Activated CD4-positive, alpha-beta T cell treated with anti-CD3 and anti-CD28 coated beads, Interleukin-2, amount 10 ng/mL, durations not matched to agents 24 days and 14 days (primary cell): ENCODE measurements around the gene PAQR6. TPM values are rescaled to one million over a fixed set of nuclear protein-coding genes. Genes with fewer than 3 reads are reported as not detected.

Experiments
- DNase-seq: peaks from one replicate; pipeline ENCODE4 v3.0.0; 2022
- H3K27ac Mint-ChIP-seq: one replicate; pipeline ENCODE4 v1.8.0; 2022; ENCODE audit warnings: mild to moderate bottlenecking, mixed read lengths
- H3K27me3 Mint-ChIP-seq: one replicate; pipeline ENCODE4 v1.8.0; 2022; ENCODE audit warnings: mixed read lengths
- H3K36me3 Mint-ChIP-seq: one replicate; pipeline ENCODE4 v1.8.0; 2022; ENCODE audit warnings: low read depth, mild to moderate bottlenecking, mixed read lengths
- H3K4me1 Mint-ChIP-seq: one replicate; pipeline ENCODE4 v1.8.0; 2021; ENCODE audit warnings: mixed read lengths
- H3K4me3 Mint-ChIP-seq: one replicate; pipeline ENCODE4 v1.8.0; 2022; ENCODE audit warnings: mild to moderate bottlenecking, moderate library complexity, mixed read lengths
- H3K9me3 Mint-ChIP-seq: one replicate; pipeline ENCODE4 v1.8.0; 2021; ENCODE audit warnings: mixed read lengths
- intact Hi-C: fragments of 100-400 bp; cut with micrococcal nuclease; formaldehyde crosslinking; loops from one replicate; pipeline ENCODE4 v1.15.1; 2023
- total RNA-seq: library from RNA; stranded (reverse); gene quantifications from 2 replicates; pipeline ENCODE4 v1.2.3, GENCODE V29; 2022

PAQR6 gene
- total RNA-seq, 1 donor from 2014 or later: 4.2 TPM

GRCh38 chr1:156253634-156254033, 5.8 kb upstream of the PAQR6 start:
- peaks cover 46% of the 10 kb centered on the region for H3K36me3 Mint-ChIP-seq
- no peak overlapping the region for H3K4me3 Mint-ChIP-seq
- intact Hi-C loops: no loop called here
- H3K4me1 Mint-ChIP-seq: peaks cover 15% of the 10 kb centered on the region
- no peaks in the 10 kb centered on the region for H3K27me3 Mint-ChIP-seq
- H3K27ac Mint-ChIP-seq: peak overlapping the region; percentile 0
- H3K9me3 Mint-ChIP-seq: no peaks in the 10 kb centered on the region
- no peak for DNase-seq

DNA sequence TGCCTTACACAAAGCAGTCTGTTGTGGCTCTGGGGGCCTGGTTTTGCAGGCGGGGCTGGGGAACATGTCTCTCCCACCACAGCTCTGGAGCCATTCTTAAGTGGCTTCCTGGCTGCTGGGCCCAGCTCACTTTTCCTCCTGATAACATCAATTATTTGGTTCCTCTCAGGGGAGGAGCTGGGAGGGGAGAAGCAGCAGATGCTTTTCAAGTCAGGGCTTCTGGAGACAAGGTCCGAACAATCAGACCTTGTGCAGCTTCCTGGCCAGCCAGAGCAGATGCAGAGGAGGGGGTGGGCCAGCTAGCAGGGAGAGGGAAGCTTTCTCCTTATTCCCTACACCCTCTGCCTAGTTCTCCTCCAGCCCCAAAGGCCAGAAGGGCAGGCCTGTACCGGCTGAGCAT, 3.7 kb upstream of the PAQR6 start:
- Mint-ChIP-seq H3K4me3 (no peak overlapping the region), H3K27me3 (no peaks in the 10 kb centered on the region), H3K4me1 (peaks cover 6% of the 10 kb centered on the region)

DNA sequence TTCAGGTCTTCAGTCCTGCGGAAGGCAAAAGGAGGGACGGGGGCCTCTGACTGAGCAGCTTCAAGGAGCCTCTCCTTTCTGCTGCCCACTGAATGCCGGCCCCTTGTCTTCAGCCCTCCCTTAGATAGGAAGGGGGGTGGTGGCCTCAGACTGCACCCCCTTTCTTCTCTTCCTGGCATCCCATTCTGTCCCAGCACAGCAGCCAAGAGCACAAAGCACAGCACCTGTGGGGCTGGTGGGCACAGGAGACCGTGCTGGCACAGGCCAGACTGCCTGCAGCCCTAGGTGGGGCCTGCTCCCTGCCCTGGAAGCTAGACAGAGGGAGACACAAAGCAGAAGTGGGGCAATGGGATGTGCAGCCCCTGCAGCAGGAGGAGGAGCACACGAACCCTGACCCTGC, 1.7 kb upstream of the PAQR6 start:
- Mint-ChIP-seq H3K9me3 (no peaks in the 10 kb centered on the region), H3K4me1 (peaks cover 20% of the 10 kb centered on the region), H3K36me3 (peaks cover 26% of the 10 kb centered on the region), H3K4me3 (no peak overlapping the region), H3K27me3 (no peaks in the 10 kb centered on the region), H3K27ac (no peak overlapping the region)
- no peak for DNase-seq
- intact Hi-C loops: no loop called here

More for the DNA sequence above, 3.7 kb upstream of the PAQR6 start:
- intact Hi-C loops: no loop called here
- Mint-ChIP-seq H3K36me3 (peaks cover 33% of the 10 kb centered on the region), H3K27ac (no peak overlapping the region), H3K9me3 (no peaks in the 10 kb centered on the region)
- no peak for DNase-seq

DNA sequence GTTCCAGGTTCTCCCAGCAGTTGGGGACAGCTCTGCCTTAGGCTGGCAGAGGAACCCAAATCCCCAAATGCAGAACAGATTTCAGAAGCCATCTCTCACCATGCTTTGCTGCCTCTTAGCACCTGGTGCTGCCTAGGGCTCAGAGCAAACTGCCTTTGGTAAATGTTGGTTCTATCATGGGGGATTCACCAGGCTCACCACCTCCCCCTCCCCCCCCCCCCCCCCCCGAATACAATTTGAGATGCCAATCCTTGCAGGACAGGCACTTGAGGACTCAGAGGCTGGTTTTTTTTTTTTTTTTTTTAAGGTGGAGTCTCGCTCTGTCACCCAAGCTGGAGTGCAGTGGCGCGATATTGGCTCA, 447 bp upstream of the PAQR6 start:
- H3K27me3 Mint-ChIP-seq: no peaks in the 10 kb centered on the region
- H3K27ac Mint-ChIP-seq: no peak overlapping the region
- H3K4me3 Mint-ChIP-seq: no peak overlapping the region

GRCh38 chr1:156246781-156247459, 936 bp downstream of the PAQR6 start:
- H3K4me3 Mint-ChIP-seq: no peak overlapping the region
- H3K9me3 Mint-ChIP-seq: no peaks in the 10 kb centered on the region
- H3K27me3 Mint-ChIP-seq: no peaks in the 10 kb centered on the region
- peaks cover 12% of the 10 kb centered on the region for H3K36me3 Mint-ChIP-seq
- H3K27ac Mint-ChIP-seq: no peak overlapping the region
- DNase-seq: no peak
- peaks cover 14% of the 10 kb centered on the region for H3K4me1 Mint-ChIP-seq
- intact Hi-C loops: no loop called here

More for the DNA sequence above, 447 bp upstream of the PAQR6 start:
- intact Hi-C loops: no loop called here
- peaks cover 20% of the 10 kb centered on the region for H3K36me3 Mint-ChIP-seq
- H3K4me1 Mint-ChIP-seq: peaks cover 21% of the 10 kb centered on the region
- no peak for DNase-seq
- no peaks in the 10 kb centered on the region for H3K9me3 Mint-ChIP-seq

DNA sequence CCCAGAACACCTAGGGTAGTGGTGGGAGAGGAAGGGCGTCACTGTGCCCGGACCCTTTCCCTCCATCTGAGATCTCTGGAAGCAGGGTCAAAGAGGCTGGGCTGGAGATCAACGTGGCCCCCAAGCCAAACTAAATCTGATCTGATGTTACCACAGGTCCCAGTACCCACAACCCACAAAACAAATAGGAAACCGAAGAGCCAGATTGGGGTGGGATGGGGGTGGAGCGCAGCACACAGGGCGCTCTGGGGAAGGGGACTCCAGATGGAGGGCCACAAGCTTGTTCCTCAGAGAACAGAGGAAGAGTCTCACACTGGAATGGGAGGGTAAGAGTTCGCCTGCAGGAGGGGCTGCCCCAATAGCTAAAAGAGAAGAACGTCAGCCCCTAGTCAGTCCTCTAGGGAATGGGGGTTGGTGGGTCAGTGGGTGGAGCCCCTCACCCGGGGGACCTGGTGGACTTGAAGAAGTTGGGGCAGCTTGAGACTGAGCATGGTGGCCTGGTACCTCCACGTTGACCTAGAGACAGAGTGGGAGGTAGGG, 1.5 kb downstream of the PAQR6 start:
- Mint-ChIP-seq H3K4me3 (peak overlapping the region; percentile 15), H3K27me3 (no peaks in the 10 kb centered on the region), H3K9me3 (no peaks in the 10 kb centered on the region), H3K4me1 (peaks cover 14% of the 10 kb centered on the region), H3K36me3 (peaks cover 12% of the 10 kb centered on the region), H3K27ac (peak overlapping the region; percentile 54)
- no peak for DNase-seq
- intact Hi-C loops: no loop called here

- H3K4me1 Mint-ChIP-seq: peaks cover 14% of the 10 kb centered on the region
- H3K9me3 Mint-ChIP-seq: no peaks in the 10 kb centered on the region
- peaks cover 15% of the 10 kb centered on the region for H3K36me3 Mint-ChIP-seq
- no peaks in the 10 kb centered on the region for H3K27me3 Mint-ChIP-seq
- peak overlapping the region; percentile 80 for H3K4me3 Mint-ChIP-seq
- intact Hi-C loops: no loop called here
- peak; percentile 81 for DNase-seq
- H3K27ac Mint-ChIP-seq: peak overlapping the region; percentile 54
Measured at GRCh38 chr1:156245451-156246232, 2.2 kb downstream of the PAQR6 start.

- no peak for DNase-seq
- no peaks in the 10 kb centered on the region for H3K9me3 Mint-ChIP-seq
- peak overlapping the region; percentile 27 for H3K27ac Mint-ChIP-seq
- H3K36me3 Mint-ChIP-seq: peaks cover 14% of the 10 kb centered on the region
- peaks cover 14% of the 10 kb centered on the region for H3K4me1 Mint-ChIP-seq
- H3K4me3 Mint-ChIP-seq: peak overlapping the region; percentile 80
- H3K27me3 Mint-ChIP-seq: no peaks in the 10 kb centered on the region
- intact Hi-C loops: no loop called here
Measured at GRCh38 chr1:156244712-156245111, 3.1 kb downstream of the PAQR6 start.

DNA sequence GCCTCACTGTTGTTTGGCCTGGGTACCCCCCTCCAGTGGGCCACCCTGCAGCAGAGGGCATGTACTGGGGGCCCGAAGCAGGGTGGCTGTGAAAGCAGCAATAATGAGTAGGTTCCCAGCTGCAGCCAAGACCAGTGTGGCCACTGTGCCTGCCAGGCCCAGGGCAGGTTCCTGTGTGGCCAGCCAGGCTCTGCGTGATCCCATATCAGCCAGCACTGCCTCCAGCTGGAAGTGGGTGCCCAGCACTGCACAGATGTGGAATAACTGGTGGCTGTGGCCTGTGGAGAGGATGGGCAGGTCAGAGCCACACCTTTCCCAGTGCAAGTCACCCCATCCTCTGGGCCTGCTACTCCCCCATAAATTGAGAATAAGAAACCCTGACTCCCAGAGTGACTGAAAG, 3.7 kb downstream of the PAQR6 start:
- Mint-ChIP-seq H3K27me3 (no peaks in the 10 kb centered on the region), H3K4me1 (peaks cover 14% of the 10 kb centered on the region), H3K9me3 (no peaks in the 10 kb centered on the region), H3K27ac (no peak overlapping the region), H3K4me3 (no peak overlapping the region), H3K36me3 (peaks cover 16% of the 10 kb centered on the region)
- intact Hi-C loops: no loop called here
- DNase-seq: no peak

DNA sequence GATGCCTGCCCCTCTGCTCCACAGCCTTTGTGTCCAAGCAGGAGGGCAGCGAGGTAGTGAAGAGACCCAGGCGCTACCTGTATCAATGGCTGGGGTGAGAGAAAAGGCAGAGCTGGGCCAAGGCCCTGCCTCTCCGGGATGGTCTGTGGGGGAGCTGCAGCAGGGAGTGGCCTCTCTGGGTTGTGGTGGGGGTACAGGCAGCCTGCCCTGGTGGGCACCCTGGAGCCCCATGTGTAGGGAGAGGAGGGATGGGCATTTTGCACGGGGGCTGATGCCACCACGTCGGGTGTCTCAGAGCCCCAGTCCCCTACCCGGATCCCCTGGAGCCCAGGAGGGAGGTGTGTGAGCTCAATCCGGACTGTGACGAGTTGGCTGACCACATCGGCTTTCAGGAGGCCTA, 5.1 kb downstream of the PAQR6 start:
- Mint-ChIP-seq H3K4me3 (no peak overlapping the region), H3K4me1 (peaks cover 14% of the 10 kb centered on the region), H3K27me3 (no peaks in the 10 kb centered on the region), H3K36me3 (peaks cover 24% of the 10 kb centered on the region), H3K9me3 (no peaks in the 10 kb centered on the region), H3K27ac (no peak overlapping the region)
- DNase-seq: no peak
- intact Hi-C loops: loop anchor here (1.0 kb wide), 1 partner anchor 10 kb away; no protein-coding TSS in a partner anchor

GRCh38 chr1:156241926-156242325, 5.9 kb downstream of the PAQR6 start, which contains the start of gene BGLAP:
Gene BGLAP, plus strand, starts transcription at chr1:156242184. Its CDS starts 48 bp downstream, at chr1:156242232.
- Mint-ChIP-seq H3K9me3 (no peaks in the 10 kb centered on the region), H3K27ac (no peak within 1 kb of the TSS), H3K4me3 (no peak within 1 kb of the TSS), H3K27me3 (no peaks in the 10 kb centered on the region), H3K4me1 (peaks cover 17% of the 10 kb centered on the region), H3K36me3 (peaks cover 28% of the 10 kb centered on the region)
- DNase-seq: no peak
- intact Hi-C loops: no loop called here

GRCh38 chr1:156241311-156241811, 6.5 kb downstream of the PAQR6 start:
- Mint-ChIP-seq H3K4me1 (peaks cover 16% of the 10 kb centered on the region), H3K27me3 (no peaks in the 10 kb centered on the region), H3K4me3 (no peak overlapping the region), H3K36me3 (peaks cover 33% of the 10 kb centered on the region), H3K27ac (no peak overlapping the region), H3K9me3 (no peaks in the 10 kb centered on the region)
- DNase-seq: no peak
- intact Hi-C loops: no loop called here

GRCh38 chr1:156238248-156238647, 9.6 kb downstream of the PAQR6 start:
- intact Hi-C loops: no loop called here
- no peak overlapping the region for H3K4me3 Mint-ChIP-seq
- peaks cover 3% of the 10 kb centered on the region for H3K4me1 Mint-ChIP-seq
- H3K27me3 Mint-ChIP-seq: no peaks in the 10 kb centered on the region
- H3K27ac Mint-ChIP-seq: no peak overlapping the region
- no peaks in the 10 kb centered on the region for H3K9me3 Mint-ChIP-seq
- no peak for DNase-seq
- peaks cover 45% of the 10 kb centered on the region for H3K36me3 Mint-ChIP-seq

DNA sequence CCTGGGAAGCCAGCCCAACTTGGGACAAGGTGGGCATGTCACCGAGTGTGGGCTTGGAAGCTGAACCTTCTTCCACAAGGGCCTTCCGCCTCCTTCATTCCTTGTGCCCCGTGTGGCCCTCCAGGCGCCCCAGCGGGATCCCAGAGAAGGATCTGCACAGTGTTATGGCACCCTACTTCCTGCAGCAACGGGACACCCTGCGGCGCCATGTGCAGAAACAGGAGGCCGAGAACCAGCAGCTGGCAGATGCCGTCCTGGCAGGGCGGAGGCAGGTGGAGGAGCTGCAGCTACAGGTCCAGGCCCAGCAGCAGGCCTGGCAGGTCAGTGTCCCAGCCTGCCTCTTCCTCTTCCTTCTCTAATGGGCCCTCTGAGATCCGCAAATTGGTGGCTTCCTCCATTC, 11.7 kb downstream of the PAQR6 start:
- peaks cover 3% of the 10 kb centered on the region for H3K4me1 Mint-ChIP-seq
- no peaks in the 10 kb centered on the region for H3K27me3 Mint-ChIP-seq
- no peak for DNase-seq
- peaks cover 47% of the 10 kb centered on the region for H3K36me3 Mint-ChIP-seq
- intact Hi-C loops: no loop called here
- no peak overlapping the region for H3K27ac Mint-ChIP-seq
- no peaks in the 10 kb centered on the region for H3K9me3 Mint-ChIP-seq
- H3K4me3 Mint-ChIP-seq: no peak overlapping the region
